ENCODE data around the gene RFX7.

RFX7 gene

GRCh38 chr15:56244038-56244810 lies 545 bp upstream of the RFX7 start:
- DNase-seq: peak; percentile 27

- peak; percentile 16 for DNase-seq
These were observed 1.0 kb downstream of the RFX7 start for GRCh38 chr15:56242576-56243162.

- no peak for DNase-seq
These were observed 2.1 kb downstream of the RFX7 start for GRCh38 chr15:56241374-56242105.

- DNase-seq: no peak
These were observed 3.3 kb downstream of the RFX7 start for GRCh38 chr15:56240390-56240789.

- DNase-seq: no peak
These were observed 7.5 kb downstream of the RFX7 start for GRCh38 chr15:56236197-56236596.

- DNase-seq: no peak
These were observed 8.9 kb downstream of the RFX7 start for GRCh38 chr15:56234804-56235203.

- no peak for DNase-seq
These were observed 10.1 kb downstream of the RFX7 start for GRCh38 chr15:56233549-56233948.

- no peak for DNase-seq
These were observed 11.6 kb downstream of the RFX7 start for GRCh38 chr15:56232058-56232457.

GRCh38 chr15:56228854-56229253 lies 14.8 kb downstream of the RFX7 start:
- no peak for DNase-seq

- DNase-seq: no peak
These were observed 15.3 kb downstream of the RFX7 start for GRCh38 chr15:56228352-56228751.

- DNase-seq: no peak
These were observed 15.9 kb downstream of the RFX7 start for GRCh38 chr15:56227780-56228179.

- DNase-seq: no peak
These were observed 16.4 kb downstream of the RFX7 start for GRCh38 chr15:56227306-56227705.

- no peak for DNase-seq
These were observed 18.2 kb downstream of the RFX7 start for GRCh38 chr15:56225520-56225919.

GRCh38 chr15:56222302-56222701 lies 21.4 kb downstream of the RFX7 start:
- DNase-seq: no peak

GRCh38 chr15:56217341-56217740 lies 26.3 kb downstream of the RFX7 start:
- DNase-seq: no peak

- DNase-seq: no peak
These were observed 27.9 kb downstream of the RFX7 start for GRCh38 chr15:56215769-56216168.

GRCh38 chr15:56211960-56212550 lies 31.6 kb downstream of the RFX7 start:
- DNase-seq: no peak

- DNase-seq: no peak
These were observed 32.6 kb downstream of the RFX7 start for GRCh38 chr15:56211064-56211463.

GRCh38 chr15:56208641-56209155 lies 35.0 kb downstream of the RFX7 start:
- no peak for DNase-seq

- no peak for DNase-seq
These were observed 35.5 kb downstream of the RFX7 start for GRCh38 chr15:56208185-56208584.

- no peak for DNase-seq
These were observed 36.0 kb downstream of the RFX7 start for GRCh38 chr15:56207711-56208110.

GRCh38 chr15:56207092-56207491 lies 36.6 kb downstream of the RFX7 start:
- DNase-seq: no peak
